22Rv1 (cell line): ENCODE results near the gene COL4A1.

Source experiments
- H3K27ac ChIP-seq: fragments of 450-650 bp; 2 replicates; pipeline ENCODE4 v1.5.1; 2017
- CTCF ChIP-seq: fragments of 450-650 bp; IDR thresholded peaks from 2 replicates; pipeline ENCODE4 v1.5.1; 2017; ENCODE audit warnings: mild to moderate bottlenecking
- ZFX ChIP-seq: fragments of 450-650 bp; IDR thresholded peaks from 2 replicates; pipeline ENCODE4 v1.6.1; 2017; ENCODE audit warnings: antibody characterized with exemption, borderline replicate concordance

Gene COL4A1

GRCh38 chr13:110156301-110157049 is 150.5 kb downstream of the COL4A1 start:
- H3K27ac ChIP-seq = no peak overlapping the region
- TF ChIP-seq ZFX (no peak), CTCF (no peak)

GRCh38 chr13:110155072-110155471 is 151.9 kb downstream of the COL4A1 start:
- TF ChIP-seq CTCF = no peak
- no peak for TF ChIP-seq ZFX
- H3K27ac ChIP-seq = no peak overlapping the region

- no peak overlapping the region for H3K27ac ChIP-seq
Observed at GRCh38 chr13:110154410-110154933, 152.5 kb downstream of the COL4A1 start.

GRCh38 chr13:110152351-110152750 is 154.6 kb downstream of the COL4A1 start:
- no peak overlapping the region for H3K27ac ChIP-seq
- no peak for TF ChIP-seq ZFX

More at GRCh38 chr13:110154410-110154933, 152.5 kb downstream of the COL4A1 start:
- no peak for TF ChIP-seq ZFX
- no peak for TF ChIP-seq CTCF

GRCh38 chr13:110151462-110151861 is 155.5 kb downstream of the COL4A1 start:
- TF ChIP-seq CTCF (no peak), ZFX (no peak)

GRCh38 chr13:110150384-110151101 is 156.4 kb downstream of the COL4A1 start:
- H3K27ac ChIP-seq = no peak overlapping the region
- no peak for TF ChIP-seq CTCF
- no peak for TF ChIP-seq ZFX

More at GRCh38 chr13:110151462-110151861, 155.5 kb downstream of the COL4A1 start:
- H3K27ac ChIP-seq = no peak overlapping the region

- no peak overlapping the region for H3K27ac ChIP-seq
- TF ChIP-seq ZFX (no peak), CTCF (no peak)
Observed at GRCh38 chr13:110149036-110149435, 157.9 kb downstream of the COL4A1 start.
